ENCODE measurements around the gene CELF4. TPM values are rescaled to one million over a fixed set of nuclear protein-coding genes. Genes with fewer than 3 reads are reported as not detected.

Gene CELF4
- total RNA-seq, 3 donors from 2014 or later: 1.0 TPM; not detected in 2

DNA sequence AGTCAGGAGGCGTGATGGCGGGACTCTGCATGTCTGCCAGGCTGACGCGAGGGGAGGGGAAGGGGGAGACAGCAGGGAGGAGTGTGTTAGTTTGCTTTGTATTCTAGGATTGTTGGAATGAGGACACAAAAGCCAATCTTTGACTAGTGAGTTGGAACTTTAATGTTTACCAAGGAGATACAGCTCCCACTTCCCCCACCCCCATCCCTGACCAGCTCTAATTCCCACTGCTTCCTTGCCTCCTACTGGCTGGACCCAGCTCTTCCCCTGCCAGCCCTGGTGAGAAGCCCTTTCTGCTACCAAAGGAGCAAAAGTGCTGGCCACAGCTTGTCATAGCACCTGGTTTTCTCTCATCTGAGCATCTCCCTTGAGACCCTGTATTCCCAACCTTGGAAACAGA lies 84.5 kb downstream of the CELF4 start:
- Histone ChIP-seq H3K4me1 (no peaks in the 10 kb centered on the region), H3K27me3 (peaks cover 0 to 16% of the 10 kb centered on the region in 2 donors), H3K4me3 (no peak overlapping the region), H3K9me3 (no peaks in the 10 kb centered on the region), H3K36me3 (no peaks in the 10 kb centered on the region), H3K27ac (no peak overlapping the region)
- intact Hi-C loops (cut with DNase I; ENCODE audit: low total_unique reads): no loop called here
- no peak for TF ChIP-seq POLR2AphosphoS5 (IDR thresholded peaks at IDR 0.05)
- TF ChIP-seq, protein P1, sequence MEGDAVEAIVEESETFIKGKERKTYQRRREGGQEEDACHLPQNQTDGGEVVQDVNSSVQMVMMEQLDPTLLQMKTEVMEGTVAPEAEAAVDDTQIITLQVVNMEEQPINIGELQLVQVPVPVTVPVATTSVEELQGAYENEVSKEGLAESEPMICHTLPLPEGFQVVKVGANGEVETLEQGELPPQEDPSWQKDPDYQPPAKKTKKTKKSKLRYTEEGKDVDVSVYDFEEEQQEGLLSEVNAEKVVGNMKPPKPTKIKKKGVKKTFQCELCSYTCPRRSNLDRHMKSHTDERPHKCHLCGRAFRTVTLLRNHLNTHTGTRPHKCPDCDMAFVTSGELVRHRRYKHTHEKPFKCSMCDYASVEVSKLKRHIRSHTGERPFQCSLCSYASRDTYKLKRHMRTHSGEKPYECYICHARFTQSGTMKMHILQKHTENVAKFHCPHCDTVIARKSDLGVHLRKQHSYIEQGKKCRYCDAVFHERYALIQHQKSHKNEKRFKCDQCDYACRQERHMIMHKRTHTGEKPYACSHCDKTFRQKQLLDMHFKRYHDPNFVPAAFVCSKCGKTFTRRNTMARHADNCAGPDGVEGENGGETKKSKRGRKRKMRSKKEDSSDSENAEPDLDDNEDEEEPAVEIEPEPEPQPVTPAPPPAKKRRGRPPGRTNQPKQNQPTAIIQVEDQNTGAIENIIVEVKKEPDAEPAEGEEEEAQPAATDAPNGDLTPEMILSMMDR (IDR thresholded peaks at IDR 0.05): no peak
- no peak for DNase-seq (ENCODE audit: low spot score in 2 of 2)

DNA sequence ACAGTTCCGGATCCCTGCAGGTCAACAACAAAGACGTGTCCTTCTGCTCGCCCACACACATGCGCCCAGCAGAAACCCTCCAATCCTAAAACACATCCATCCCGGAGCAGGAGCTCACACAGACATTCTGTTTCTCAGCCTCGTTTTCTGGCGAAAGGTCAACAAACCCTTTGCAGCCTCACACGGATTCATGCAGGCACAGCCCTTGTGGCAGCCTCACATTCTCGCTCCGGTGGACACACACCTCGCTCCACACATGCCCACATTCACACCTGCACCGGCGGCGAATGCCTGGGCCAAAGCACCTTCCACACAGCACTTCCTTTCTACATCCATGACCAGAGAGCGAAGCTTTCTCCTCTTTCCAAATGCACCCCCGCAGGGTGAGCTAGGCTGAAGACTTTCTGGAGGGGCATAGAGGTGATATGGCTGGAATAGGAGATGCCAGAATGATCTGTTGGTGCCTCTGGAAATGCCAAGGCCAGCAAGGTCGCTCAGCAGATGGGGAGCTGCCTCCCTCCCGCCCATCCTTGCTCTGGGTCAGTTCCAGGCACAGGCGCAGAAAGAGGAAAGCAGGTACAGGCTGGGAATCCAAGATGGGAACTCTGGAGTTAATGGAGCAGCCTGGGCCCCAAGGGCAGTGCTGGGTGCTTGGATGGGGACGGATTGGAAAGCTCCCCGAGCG lies 88.8 kb downstream of the CELF4 start:
- no peak for DNase-seq (ENCODE audit: low spot score in 2 of 2)
- Histone ChIP-seq H3K27ac (no peak overlapping the region), H3K4me1 (no peaks in the 10 kb centered on the region), H3K9me3 (no peaks in the 10 kb centered on the region), H3K36me3 (no peaks in the 10 kb centered on the region), H3K4me3 (no peak overlapping the region), H3K27me3 (peaks cover 0 to under 1% of the 10 kb centered on the region in 2 donors)
- intact Hi-C loops (cut with DNase I; ENCODE audit: low total_unique reads): no loop called here
- TF ChIP-seq, protein P1 (IDR thresholded peaks at IDR 0.05): no peak
- TF ChIP-seq POLR2A (IDR thresholded peaks at IDR 0.05) (no peak), POLR2AphosphoS5 (IDR thresholded peaks at IDR 0.05) (no peak)

DNA sequence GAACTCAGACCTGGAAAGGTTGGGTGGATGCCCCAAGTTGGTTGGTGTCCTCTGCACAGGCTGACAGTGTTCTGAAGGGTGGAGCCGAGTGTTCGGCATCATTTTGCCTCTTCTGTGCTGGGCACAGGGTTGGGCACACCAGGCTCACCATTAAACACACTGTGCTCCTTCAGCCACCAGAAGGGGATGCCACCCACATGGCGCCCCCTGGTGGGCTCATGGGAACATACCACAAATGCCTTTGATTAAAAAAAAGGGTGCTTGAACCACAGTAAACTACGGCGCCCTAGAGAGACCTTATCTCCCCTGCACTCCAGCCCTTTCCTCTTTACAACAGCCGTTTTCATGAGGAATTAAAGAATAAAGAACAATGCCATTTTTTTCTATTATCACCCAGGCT lies 89.4 kb downstream of the CELF4 start:
- Histone ChIP-seq H3K4me3 (no peak overlapping the region), H3K27me3 (peaks cover 0 to 6% of the 10 kb centered on the region in 2 donors), H3K4me1 (no peaks in the 10 kb centered on the region), H3K36me3 (no peaks in the 10 kb centered on the region), H3K9me3 (no peaks in the 10 kb centered on the region), H3K27ac (no peak overlapping the region)
- no peak for DNase-seq (ENCODE audit: low spot score in 2 of 2)
- TF ChIP-seq POLR2A (IDR thresholded peaks at IDR 0.05) (no peak), POLR2AphosphoS5 (IDR thresholded peaks at IDR 0.05) (no peak)
- TF ChIP-seq, protein P1 (IDR thresholded peaks at IDR 0.05): peak in 1 of 3 donors; percentile 30
- intact Hi-C loops (cut with DNase I; ENCODE audit: low total_unique reads): no loop called here

DNA sequence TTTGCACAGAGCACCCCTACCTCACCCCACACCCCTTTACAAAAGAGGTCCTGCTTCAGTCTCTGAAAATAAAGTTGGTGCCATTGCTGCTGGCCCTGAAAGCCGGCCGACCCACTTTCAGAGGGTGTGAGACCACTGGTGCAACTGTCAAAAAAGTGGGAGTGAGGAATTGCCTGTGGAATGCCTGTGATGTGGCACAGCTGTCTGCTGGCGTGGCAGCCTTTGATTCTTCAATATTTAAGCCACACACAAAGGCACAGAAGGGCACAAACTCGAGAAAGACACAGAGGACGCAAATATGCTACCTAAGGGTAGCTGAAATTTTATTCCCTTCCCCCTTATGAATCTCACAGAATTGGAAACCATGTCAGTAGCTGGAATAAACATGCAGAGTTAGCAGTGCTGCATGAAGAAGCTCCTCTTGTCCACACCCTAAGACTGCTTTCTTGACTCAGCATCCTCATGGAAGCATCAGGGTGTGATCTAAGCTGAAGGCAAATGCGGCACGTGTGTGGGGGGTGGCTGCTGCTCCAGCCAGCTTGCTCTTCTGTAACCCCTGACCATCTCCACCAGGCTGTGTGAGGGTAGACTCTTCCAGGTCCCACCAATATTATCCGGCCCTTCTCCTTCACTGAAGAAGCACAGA lies 92.3 kb downstream of the CELF4 start:
- H3K4me1 ChIP-seq: no peaks in the 10 kb centered on the region
- H3K4me3 ChIP-seq: no peak overlapping the region
- no peak overlapping the region for H3K27ac ChIP-seq
- no peaks in the 10 kb centered on the region for H3K36me3 ChIP-seq
- TF ChIP-seq, protein P1 (IDR thresholded peaks at IDR 0.05): no peak
- TF ChIP-seq POLR2AphosphoS5 (IDR thresholded peaks at IDR 0.05) (no peak), POLR2A (IDR thresholded peaks at IDR 0.05) (no peak)
- H3K9me3 ChIP-seq: no peaks in the 10 kb centered on the region
- intact Hi-C loops (cut with DNase I; ENCODE audit: low total_unique reads): no loop called here
- DNase-seq (ENCODE audit: low spot score in 2 of 2): no peak
- peaks cover 0 to 8% of the 10 kb centered on the region in 2 donors for H3K27me3 ChIP-seq

DNA sequence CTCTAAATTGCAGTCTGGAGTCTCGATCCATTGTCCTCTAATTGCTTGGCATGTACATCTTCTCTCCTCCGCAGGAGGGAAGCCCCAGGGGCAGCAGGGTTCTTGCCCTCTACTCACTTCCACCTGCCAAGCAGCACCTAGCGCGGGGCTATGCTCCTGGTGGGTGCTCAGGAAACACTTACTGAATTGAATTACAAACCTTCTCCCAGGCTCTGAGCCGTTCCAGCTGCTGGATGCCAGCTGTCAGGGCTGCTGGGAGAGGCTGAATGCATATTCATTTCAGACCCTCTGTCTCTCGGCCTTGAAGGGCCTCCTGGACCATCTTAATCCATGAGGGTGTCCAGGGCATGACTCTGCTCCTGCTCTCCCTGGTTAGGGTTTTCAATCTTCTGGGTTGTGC lies 94.0 kb downstream of the CELF4 start:
- no peak overlapping the region for H3K27ac ChIP-seq
- H3K27me3 ChIP-seq: peaks cover 0 to 8% of the 10 kb centered on the region in 2 donors
- no peak overlapping the region for H3K4me3 ChIP-seq
- no peaks in the 10 kb centered on the region for H3K9me3 ChIP-seq
- intact Hi-C loops (cut with DNase I; ENCODE audit: low total_unique reads): no loop called here
- DNase-seq (ENCODE audit: low spot score in 2 of 2): no peak
- TF ChIP-seq, protein P1 (IDR thresholded peaks at IDR 0.05): no peak
- no peak for TF ChIP-seq POLR2A (IDR thresholded peaks at IDR 0.05)
- no peak for TF ChIP-seq POLR2AphosphoS5 (IDR thresholded peaks at IDR 0.05)
- no peaks in the 10 kb centered on the region for H3K4me1 ChIP-seq
- H3K36me3 ChIP-seq: no peaks in the 10 kb centered on the region

All from breast epithelium (tissue), 4 donors.